SK-N-DZ (cell line): ENCODE measurements around the gene TTC31.
"Not testable (repeated sequence)": the region's sequence is repeated elsewhere in the genome, so short reads cannot be mapped to it uniquely, and the experiment has no call there.

ENCODE experiments used
- DNase-seq: peaks from one replicate; pipeline ENCODE4 v3.0.0-alpha.2; 2015; ENCODE audit warnings: low spot score

Gene TTC31

DNA sequence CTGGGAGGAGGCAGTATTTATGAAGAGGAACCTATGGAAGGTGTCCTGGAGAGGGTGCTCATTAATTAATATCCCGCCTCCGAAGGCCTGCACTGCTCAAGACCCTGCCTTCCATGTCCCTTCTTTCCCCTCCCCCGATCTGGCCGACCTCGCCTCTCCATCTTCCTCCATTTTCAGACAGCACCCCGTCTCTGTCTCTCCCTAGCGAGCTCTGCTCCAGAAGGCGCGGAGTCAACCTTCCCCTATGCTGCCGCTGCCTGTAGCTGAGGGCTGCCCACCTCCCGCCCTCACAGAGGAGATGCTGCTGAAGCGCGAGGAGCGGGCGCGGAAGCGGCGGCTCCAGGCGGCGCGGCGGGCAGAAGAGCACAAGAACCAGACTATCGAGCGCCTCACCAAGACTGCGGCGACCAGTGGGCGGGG is 25.7 kb upstream of the TTC31 start:
- no peak for DNase-seq

GRCh38 chr2:74457549-74458131 is 25.2 kb upstream of the TTC31 start:
- DNase-seq, result peak; percentile 76

DNA sequence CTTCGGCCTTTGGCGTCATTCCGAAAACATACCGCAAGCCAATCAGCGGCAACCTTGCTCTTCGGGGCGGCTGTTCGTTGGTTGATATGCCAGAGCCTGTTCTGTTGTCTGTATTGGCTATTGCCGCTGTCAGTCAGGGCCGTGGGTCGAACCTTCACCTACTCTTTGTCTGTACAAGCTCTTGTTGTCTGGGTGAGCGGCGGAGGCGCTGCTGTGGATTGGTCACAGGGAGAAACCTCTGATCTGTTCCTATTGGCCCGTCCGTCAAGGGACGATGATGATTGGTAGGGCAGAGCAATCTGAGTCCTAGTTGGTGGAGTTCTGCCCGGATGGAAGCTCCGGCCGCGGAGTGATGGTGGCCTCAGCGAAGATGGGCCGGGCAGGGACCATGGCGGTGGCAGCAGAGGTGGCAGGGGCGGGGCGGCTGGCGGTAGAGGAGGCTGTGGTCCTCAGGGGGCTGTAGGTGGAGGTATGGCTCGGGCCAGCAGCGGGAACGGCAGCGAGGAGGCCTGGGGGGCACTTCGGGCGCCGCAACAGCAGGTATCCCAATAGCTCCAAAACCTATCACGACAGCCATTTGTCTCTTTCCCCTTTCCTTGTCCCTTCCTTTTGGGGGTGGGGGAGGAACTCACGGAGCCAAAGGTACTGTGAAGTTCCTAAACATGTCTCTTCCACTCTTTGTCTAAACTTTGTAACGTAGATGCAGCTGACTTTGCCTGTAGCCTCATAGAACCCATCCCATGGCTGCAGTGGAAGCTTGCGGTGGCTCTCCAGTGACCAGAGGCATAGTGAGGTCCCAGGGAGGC is 24.5 kb upstream of the TTC31 start, which contains the start of gene WBP1:
Gene WBP1, plus strand, starts transcription at position 307 of the 806 bp plus-strand sequence. Its CDS starts 165 bp downstream, at position 472.
- peak; percentile 100 for DNase-seq

GRCh38 chr2:74458938-74459363 is 23.9 kb upstream of the TTC31 start:
- DNase-seq, result no peak

GRCh38 chr2:74459503-74460118 is 23.3 kb upstream of the TTC31 start:
- DNase-seq, result not testable (repeated sequence)

GRCh38 chr2:74460187-74460586 is 22.7 kb upstream of the TTC31 start:
- DNase-seq, result not testable (repeated sequence)

GRCh38 chr2:74461187-74462053 is 21.5 kb upstream of the TTC31 start:
- DNase-seq, result no peak

DNA sequence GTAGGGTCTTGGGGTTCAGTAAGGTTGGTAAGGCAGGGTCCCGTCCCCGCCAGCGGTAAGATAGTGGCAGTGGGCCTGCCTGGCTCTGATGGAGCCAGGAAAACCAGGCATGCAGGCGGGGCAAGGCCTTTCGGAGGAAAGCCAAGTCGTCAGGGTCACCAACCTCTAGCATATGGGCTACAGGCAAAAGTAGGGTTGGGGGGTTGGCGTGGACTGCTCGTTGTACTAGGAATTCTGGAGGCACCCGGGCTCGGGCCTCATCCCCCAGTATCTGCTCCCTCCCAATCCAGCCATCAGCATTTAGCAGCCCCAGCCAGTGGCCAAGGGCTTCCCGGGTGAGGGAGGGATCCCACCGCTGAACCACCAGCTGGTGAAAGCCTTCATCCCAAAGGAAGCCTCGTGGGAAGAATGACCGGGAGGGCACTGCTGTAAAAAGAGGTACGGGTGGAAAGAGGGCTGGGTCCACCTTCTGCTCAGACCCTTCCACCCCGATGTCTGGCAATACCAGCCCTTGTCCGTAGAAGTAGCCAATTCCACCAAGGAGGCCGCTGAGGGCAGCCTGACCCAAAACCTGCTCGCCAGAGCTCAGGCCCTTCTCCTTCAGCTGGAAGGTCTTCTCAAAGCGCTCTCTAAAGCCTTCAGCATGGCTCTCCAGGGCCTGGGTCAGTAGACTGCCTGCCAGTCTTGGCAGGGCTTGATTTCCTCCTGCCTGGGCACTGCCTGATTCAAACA is 20.7 kb upstream of the TTC31 start:
- DNase-seq, result no peak

DNA sequence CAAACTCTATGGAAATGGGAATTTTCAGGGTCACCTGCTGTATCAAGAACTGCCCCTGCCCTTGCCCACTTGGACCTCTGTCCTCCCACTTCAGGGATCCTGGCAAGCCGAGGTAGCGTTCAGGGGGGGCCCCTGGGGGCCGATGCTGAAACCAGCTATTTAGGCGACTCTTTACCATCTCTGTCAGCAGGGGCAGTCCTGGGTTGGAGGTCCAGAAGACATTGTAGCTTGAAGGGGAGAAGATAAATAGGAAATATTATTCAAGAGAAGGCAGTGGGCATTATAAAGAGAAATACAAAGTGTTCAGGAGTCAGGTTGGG is 20.1 kb upstream of the TTC31 start:
- no peak for DNase-seq

- DNase-seq, result no peak
Measured at GRCh38 chr2:74464406-74464805, 18.5 kb upstream of the TTC31 start.

DNA sequence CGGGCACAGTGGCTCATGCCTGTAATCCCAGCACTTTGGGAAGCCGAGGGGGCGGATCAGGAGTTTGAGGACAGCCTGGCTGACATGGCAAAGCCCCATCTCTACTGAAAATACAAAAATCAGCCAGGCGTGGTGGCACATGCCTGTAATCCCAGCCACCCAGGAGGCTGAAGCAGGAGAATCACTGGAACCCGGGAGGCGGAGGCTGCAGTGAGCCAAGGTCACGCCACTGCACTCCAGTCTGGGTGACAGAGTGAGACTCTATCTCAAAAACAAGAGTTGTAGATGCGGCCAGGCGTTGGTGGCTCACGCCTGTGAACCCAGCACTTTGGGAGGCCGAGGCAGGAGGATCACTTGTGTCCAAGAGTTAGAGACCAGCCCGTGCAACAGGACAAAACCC is 12.1 kb upstream of the TTC31 start:
- not testable (repeated sequence) for DNase-seq

- DNase-seq, result no peak
Measured at GRCh38 chr2:74471332-74472065, 11.4 kb upstream of the TTC31 start.

DNA sequence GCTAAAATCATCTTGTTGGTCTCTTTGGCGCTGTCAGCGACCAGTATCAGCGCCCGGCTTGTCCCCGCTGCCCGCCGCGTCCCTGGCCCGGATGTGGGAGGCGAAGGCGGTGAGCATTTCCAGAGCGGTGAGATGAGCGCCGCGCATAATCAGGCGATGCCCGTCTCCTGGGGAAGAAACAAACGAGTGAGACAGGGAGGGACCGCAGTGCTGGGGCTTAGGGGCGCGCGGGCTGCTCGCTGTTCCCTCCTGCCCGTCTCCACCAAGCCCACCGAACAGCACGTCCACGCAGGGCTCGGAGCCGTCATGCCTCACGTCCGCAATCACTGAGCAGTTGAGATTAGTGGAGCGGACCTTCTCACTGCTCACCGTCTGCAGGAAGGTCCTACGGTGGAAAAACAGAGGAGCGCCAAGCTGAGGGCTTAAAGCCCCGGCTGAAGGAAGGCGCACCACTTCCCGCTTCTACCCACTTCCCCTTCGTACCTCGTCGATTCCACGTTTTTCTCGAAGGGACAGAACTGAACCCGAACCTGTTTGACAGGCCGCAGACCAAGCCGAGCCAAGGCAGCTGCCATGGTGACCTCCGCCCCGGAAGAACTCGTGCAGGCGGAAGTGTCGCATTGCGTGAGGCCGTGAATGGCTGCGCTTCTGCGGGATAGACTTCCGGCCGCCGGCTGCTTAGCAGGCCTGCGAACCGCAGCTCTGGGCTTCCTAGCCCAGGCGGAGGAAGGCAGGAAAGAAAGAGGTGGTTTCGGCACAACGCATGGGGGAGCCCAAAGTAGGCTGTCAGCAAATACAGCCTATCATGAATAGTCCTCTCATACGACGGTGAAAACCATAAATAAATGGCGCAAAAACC is 10.6 kb upstream of the TTC31 start, which contains the start of gene MRPL53:
Gene MRPL53, minus strand, starts transcription at position 595 of the 859 bp plus-strand sequence. Its CDS starts 20 bp downstream, at position 575.
- DNase-seq, result peak; percentile 96

DNA sequence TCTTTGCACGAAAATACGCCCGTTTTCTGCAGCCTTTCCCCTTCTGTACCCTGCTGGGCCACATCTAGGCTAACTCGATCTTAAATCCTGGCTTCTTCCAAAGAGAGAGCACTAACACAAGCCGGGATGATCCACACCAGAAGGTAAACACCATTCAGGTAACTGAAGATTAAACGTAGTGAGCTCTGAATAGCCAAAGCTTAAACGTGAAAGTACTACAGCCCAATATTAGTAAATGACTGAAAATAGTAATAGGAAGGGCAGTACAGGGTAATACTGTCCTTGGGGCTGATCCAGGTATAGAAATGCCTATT is 10.0 kb upstream of the TTC31 start:
- no peak for DNase-seq

GRCh38 chr2:74474481-74474880 is 8.4 kb upstream of the TTC31 start:
- DNase-seq, result no peak

DNA sequence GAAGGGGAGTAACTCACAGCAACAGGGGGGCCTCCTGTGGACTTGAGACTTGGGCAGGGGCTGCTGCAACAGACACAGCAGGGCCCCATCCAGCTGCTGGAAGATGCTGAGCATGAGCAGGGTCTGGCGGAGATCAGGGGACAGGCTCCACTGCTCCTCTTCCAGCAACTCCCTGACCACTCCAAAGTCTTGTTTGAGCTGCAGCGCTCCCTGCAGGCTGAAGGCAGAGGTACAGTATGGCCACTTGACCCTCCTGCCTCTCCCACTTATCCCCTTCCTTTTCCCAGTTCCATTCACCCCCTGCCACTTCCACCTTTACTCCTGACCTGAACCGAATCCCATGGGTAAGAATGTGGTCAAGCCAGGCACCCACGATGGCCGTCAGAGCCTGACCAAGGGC is 8.0 kb upstream of the TTC31 start:
- DNase-seq, result no peak

- DNase-seq, result no peak
Measured at GRCh38 chr2:74481431-74481830, 1.4 kb upstream of the TTC31 start.

DNA sequence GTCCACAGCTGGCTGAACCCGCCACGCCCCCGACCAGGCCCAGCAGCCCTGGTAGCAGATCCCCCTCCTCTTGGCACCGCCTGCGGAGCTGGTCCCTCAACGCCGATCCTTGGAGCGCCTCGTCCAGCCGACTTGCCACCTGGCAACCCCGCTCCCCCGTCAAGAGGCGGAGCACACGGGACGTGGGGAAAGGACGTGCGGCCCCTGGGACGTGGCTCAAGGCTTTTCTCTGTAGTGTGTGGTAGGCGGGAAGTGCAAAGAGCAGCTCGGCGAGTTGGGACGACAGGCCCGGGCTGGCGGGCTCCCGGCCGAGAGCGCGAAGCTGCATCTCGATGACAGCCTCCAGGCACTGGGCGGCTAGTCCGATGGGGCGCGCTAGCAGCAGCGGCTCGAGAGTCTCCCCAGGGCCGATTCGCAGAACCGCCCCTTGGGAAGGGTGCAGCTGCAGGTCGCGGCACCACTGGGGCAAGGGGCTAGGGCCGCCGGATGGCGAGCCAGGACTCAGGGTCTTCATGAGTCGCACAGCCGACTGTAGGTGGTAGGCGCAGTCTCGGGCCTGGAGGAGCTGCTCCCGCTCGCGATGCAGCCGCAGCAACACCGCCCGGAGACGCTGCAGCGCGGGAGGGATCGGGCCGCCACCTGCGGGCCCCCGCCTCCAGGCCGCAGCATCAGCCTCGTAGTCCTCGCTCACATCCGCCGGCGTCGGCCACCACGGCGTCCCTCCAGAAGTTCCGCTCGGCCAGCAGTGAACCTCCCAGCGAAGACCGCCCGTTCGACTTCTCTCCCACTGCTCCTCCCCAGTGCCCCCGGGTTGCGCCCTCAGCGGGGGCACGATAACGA is 700 bp upstream of the TTC31 start:
- no peak for DNase-seq
